ENCODE measurements around the gene UNC5CL. TPM values are rescaled to one million over a fixed set of nuclear protein-coding genes. Genes with fewer than 3 reads are reported as not detected.
A peak's percentile ranks its signal among the peaks of the same experiment; 100 is the strongest.

The UNC5CL gene
- total and polyA plus RNA-seq, 9 of the 15 experiments (the other 6 are each of a cell fraction or from before 2014, with no cell fraction given) = 0.07 to 1.8 (median 0.62) TPM; not detected in 1

GRCh38 chr6:41058783-41059181 lies 19.8 kb upstream of the UNC5CL start:
- no peaks in the 10 kb centered on the region for H4K20me1 ChIP-seq (replicated peaks; ENCODE audit: control insufficient read depth, insufficient read depth, low read length)
- intact Hi-C loops (cut with micrococcal nuclease) = no loop called here
- 62% methylated on average over 2 of the region's 2 CpGs for WGBS (ENCODE audit: insufficient coverage, low coverage, missing lambda C conversion rate)
- H3K9ac ChIP-seq (ENCODE audit: insufficient read depth in 1 of 2, low read depth in 2 of 2, low read length in 2 of 2) = no peak overlapping the region
- H3K9me1 ChIP-seq (ENCODE audit: control insufficient read depth, insufficient read depth, low read length) = no peaks in the 10 kb centered on the region
- no peaks in the 10 kb centered on the region for H3K27me3 ChIP-seq (ENCODE audit: control insufficient read depth in 2 of 2, insufficient read depth in 2 of 2, low read length in 2 of 2)
- peak overlapping the region; percentile 12; the same call in 1 of the 2 replicates for H2AFZ ChIP-seq (ENCODE audit: low read depth, low read length)
- TF ChIP-seq HBP1 (CRISPR knock-in tag; IDR thresholded peaks at IDR 0.05) (no peak), TGIF2 (CRISPR knock-in tag; IDR thresholded peaks at IDR 0.05) (no peak), CAMTA2 (CRISPR knock-in tag; conservative IDR thresholded peaks at IDR 0.05) (no peak), WHSC1 (IDR thresholded peaks at IDR 0.05; ENCODE audit: low read length) (no peak), PPARD (CRISPR knock-in tag; IDR thresholded peaks at IDR 0.05) (no peak), ETV5 (CRISPR knock-in tag; IDR thresholded peaks at IDR 0.05; ENCODE audit: low read depth) (no peak), HNRNPL (IDR thresholded peaks at IDR 0.05; ENCODE audit: low read depth, low read length) (no peak), NONO (IDR thresholded peaks at IDR 0.05; ENCODE audit: low read depth in 2 of 2, low read length in 1 of 2) (no peak), EHMT2 (IDR thresholded peaks at IDR 0.05) (no peak), MTF1 (CRISPR knock-in tag; IDR thresholded peaks at IDR 0.05; ENCODE audit: borderline replicate concordance) (no peak), ZNF584 (CRISPR knock-in tag; IDR thresholded peaks at IDR 0.05; ENCODE audit: low read depth) (no peak), NCOA6 (IDR thresholded peaks at IDR 0.05) (no peak), ZBTB26 (CRISPR knock-in tag; IDR thresholded peaks at IDR 0.05) (no peak), RBBP5 (IDR thresholded peaks at IDR 0.05; ENCODE audit: borderline replicate concordance, insufficient read depth, low read length, poor library complexity, severe bottlenecking) (no peak), PRMT5 (CRISPR knock-in tag; IDR thresholded peaks at IDR 0.05) (no peak)
- H3K4me2 ChIP-seq (ENCODE audit: insufficient read depth, low read length) = no peak overlapping the region
- ChIA-PET POLR2A (interaction anchor here (0.6 to 2.1 kb wide), 3 partner anchors 11 to 25 kb away, joined by 3 to 5 read pairs (median 3); no protein-coding TSS in a partner anchor), CTCF (ENCODE audit: low intra/inter-chr PET ratio) (interaction anchor here (0.5 to 0.7 kb wide), 2 partner anchors 27 to 143 kb away, joined by 3 read pairs; no protein-coding TSS in a partner anchor)
- H3K27ac ChIP-seq (ENCODE audit: extremely low read depth, low read depth, low read length) = peak overlapping the region; percentile 33; the same call in 1 of the 3 replicates
- FAIRE-seq = no peak
- H3K4me3 ChIP-seq = no peak overlapping the region
- no peaks in the 10 kb centered on the region for H3K9me3 ChIP-seq (replicated peaks; ENCODE audit: control insufficient read depth, insufficient read depth, low read depth, low read length)
- no TSS peak for BruUV-seq (replicated peaks)
- H3K36me3 ChIP-seq (ENCODE audit: control insufficient read depth, insufficient read depth, low read length) = peaks cover 13% of the 10 kb centered on the region; the same call in 2 of the 3 replicates
- ATAC-seq = no peak
- peaks cover 5 to 26% of the 10 kb centered on the region in 2 experiments; a peak in 4 of 5 replicates for H3K4me1 ChIP-seq (replicated peaks in 1 of 2; ENCODE audit: control insufficient read depth in 2 of 2, insufficient read depth in 2 of 2, low read length in 2 of 2)
- DNase-seq (ENCODE audit: extremely low read depth in 1 of 4, low spot score in 3 of 4) = no peak
- H3K79me2 ChIP-seq (ENCODE audit: control insufficient read depth, insufficient read depth, low read length) = no peaks in the 10 kb centered on the region
- in situ Hi-C loops (cut with MboI) = no loop called here

Measured in K562 (cell line).